GM12875 (cell line): Measurements from ENCODE around the gene PPM1A.
"Not testable (repeated sequence)": the region's sequence is repeated elsewhere in the genome, so short reads cannot be mapped to it uniquely, and the experiment has no call there.

Experiments used
- H3K4me3 ChIP-seq: one replicate; pipeline ENCODE4 v1.5.1; 2011; ENCODE audit warnings: low read depth, low read length, control low read depth
- TF ChIP-seq, protein P1 (sequence below): IDR thresholded peaks from 2 replicates; pipeline ENCODE4 v1.5.1; 2011; ENCODE audit warnings: low read depth, mild to moderate bottlenecking, control low read depth, inconsistent platforms, low read length, moderate library complexity, borderline replicate concordance; ENCODE audit not compliant: insufficient read depth

PPM1A gene

DNA sequence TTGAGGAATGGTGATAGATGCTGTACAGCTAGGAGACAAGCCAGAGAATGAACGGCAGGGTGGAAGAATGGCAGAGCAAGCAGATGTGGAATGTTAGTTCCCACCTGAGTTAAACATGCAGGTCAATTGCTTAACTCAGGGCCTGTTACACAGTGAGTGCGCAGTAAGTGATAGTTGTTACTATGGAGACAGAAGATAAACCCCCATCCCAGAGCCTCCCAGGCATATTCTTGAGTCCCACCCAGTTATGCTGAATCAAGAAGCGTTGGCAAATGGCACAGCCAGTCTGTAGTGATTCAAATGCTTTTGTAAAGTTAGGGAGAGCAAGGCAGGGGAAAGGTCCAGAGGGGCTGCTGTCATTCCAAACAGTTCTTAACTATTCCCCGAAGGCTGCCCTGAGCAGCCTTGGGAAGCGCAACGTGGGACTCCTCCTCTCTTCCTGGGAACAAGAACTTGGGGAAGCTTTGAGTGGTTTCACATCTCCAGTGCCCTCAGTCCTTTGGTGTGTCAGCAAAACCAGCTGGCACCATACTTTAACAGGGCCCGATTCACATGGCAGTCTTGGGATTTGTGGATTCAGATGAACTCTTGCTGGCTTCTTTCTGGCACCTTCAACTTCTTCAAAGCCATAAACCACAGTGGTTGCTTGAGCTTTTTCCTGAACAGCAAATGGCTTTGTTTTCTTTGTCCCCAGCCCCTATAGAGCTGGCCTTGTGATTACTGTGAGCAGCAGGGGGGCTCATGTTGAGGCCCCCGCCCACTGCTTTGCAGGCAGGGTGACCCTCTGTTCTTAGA is 66.4 kb downstream of the PPM1A start:
- TF ChIP-seq, protein P1, sequence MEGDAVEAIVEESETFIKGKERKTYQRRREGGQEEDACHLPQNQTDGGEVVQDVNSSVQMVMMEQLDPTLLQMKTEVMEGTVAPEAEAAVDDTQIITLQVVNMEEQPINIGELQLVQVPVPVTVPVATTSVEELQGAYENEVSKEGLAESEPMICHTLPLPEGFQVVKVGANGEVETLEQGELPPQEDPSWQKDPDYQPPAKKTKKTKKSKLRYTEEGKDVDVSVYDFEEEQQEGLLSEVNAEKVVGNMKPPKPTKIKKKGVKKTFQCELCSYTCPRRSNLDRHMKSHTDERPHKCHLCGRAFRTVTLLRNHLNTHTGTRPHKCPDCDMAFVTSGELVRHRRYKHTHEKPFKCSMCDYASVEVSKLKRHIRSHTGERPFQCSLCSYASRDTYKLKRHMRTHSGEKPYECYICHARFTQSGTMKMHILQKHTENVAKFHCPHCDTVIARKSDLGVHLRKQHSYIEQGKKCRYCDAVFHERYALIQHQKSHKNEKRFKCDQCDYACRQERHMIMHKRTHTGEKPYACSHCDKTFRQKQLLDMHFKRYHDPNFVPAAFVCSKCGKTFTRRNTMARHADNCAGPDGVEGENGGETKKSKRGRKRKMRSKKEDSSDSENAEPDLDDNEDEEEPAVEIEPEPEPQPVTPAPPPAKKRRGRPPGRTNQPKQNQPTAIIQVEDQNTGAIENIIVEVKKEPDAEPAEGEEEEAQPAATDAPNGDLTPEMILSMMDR: no peak
- H3K4me3 ChIP-seq: no peak overlapping the region

DNA sequence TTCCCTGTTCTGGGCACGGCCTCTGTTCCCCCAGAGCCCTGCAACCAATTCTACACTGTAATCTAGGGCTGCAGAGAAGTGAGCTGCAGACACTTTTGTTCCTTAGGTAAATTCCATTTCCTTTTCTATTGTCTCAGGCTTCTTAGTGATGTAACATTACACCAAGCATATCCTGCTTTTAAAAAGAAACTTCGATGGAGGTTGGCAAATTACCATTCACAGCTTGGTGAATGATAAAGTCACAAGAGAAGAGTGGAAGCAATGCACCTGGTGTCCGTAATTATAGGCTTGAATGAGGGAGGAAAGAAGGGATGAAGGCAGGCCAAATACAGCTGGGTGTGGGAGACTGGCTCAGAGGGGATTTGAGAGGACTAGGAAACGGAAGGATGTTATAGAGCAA is 68.6 kb downstream of the PPM1A start:
- H3K4me3 ChIP-seq: no peak overlapping the region
- TF ChIP-seq, protein P1: no peak

DNA sequence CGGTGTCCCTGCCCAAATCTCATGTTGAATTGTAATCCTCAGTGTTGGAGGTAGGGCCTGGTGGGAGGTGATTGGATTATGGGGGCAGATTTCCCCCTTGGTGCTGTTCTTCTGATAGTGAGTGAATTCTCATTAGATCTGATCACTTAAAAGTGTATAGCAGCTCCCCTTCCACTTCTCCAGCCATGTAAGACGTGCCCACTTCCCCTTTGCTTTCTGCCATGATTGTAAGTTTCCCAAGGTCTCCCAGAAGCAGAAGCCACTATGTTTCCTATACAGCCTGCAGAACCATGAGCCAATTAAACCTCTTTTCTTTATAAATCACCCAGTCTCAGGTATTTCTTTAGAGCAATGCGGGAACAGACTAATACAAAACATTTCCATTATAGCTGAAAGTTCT is 71.8 kb downstream of the PPM1A start:
- not testable (repeated sequence) for H3K4me3 ChIP-seq

DNA sequence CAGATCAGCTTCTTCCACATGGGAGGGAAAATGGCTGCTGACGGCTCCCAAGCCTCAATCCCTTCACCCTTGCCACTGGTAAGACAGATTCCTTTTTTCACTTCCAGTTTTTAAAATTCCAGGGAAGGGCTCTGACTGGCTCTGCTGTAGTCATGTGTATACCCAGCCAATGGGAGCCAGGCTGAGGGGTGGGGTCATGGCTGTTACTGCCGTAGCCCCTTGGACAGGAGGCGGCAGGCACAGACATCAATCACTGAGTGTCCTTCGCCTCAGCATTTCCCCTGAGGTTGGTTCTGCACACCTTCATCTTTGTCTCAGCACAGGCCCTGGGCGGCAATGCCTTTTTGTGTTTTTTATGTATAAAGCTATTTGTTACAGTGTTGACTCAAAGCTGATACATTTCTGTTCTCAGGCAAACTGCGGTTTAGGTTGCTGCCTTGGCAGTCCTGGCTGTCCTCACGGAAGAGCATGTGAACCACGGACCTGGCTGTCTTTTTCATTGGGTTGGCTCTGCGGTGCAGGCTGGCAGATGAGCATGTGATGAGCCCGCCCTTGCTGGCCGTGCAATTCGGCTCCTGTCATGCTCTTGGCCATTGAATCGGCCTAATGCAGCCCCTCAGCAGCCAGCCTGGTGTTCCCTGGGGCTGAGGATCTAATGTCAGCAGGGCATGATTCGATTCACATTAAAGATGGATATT is 74.3 kb downstream of the PPM1A start:
- TF ChIP-seq, protein P1: no peak
- no peak overlapping the region for H3K4me3 ChIP-seq

DNA sequence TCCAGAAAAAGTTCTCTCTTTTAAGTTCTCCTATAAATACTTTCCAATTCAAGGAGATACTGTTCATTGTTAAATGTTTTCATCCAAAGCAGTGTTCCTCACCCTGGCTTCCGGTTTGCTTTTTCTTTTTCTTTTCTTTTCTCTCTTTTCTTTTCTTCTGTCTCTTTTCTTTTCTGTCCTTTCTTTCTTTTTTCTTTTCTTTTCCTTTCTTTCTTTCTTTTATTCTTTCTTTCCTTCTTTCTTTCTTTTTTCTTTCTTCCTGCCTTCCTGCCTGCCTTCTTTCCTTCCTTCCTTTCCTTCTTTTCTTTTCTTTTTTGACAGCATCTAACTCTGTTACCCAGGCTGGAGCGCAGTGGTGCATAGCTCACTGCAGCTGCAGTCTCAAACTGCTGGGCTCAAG is 75.8 kb downstream of the PPM1A start:
- no peak overlapping the region for H3K4me3 ChIP-seq
- TF ChIP-seq, protein P1: no peak

DNA sequence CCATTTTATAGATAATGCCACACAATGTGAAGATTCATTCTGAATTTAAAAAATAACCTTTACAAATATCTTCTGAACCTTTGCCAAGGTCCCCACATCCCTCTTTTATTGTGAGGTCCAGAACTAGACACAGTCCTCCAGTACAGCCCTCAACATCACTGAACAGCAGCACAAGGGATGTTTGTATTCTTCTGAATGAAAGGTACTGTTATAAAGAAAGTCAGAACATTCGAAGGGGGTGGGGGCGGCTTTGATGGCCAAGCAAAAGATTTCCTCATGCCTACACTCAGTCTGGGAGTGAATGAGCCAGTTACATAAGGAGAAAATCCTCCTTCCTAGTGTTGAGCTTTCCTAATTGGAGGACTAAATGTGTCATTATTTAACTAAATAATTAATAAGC is 77.3 kb downstream of the PPM1A start:
- TF ChIP-seq, protein P1: no peak

DNA sequence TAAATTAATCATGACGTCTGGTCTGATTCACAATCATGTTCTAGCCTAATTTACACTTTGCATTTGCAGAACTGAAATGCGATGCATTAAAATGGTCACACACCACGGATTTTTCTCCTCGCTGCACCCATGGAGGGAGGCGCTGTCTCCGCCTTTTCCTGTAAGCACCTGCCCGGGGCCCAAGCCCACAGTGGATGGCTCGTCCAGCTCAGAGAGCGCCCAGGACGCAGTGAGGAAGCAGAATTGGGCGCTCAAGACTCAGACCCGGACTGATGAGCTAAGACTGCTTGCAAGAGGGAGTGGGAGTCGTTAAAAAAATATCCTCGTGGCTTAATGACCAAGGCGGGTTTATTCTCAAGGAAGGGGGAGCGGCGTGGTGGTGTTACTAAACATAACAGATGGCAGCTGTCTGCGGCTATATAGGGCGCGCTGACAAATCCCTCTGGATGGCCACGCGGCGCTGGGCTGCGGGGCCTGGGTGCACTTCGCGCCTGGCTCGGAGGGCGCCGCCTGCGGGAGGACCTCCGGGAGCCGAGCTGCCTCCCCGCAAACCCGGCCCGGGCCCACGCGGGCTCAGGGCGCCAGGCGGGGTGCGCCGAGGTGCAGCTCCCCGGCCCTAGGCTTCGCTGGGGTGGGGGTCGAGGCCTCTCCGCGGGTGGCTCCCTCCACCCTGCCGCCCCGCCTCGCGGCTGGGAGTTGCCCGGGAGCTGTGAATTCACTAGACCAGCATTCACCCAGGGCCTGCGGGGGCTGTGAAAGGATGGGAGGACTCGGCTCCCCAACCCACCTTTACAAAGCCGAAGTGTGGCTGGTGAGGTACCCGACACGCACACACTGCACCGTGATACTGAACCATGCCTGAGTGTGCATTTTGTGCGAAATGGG is 78.7 kb downstream of the PPM1A start:
- H3K4me3 ChIP-seq: peak overlapping the region; percentile 68
- TF ChIP-seq, protein P1: 0 out of 2 replicates have a peak, but pooled peaks have one; percentile 20

More for the DNA sequence above, 77.3 kb downstream of the PPM1A start:
- no peak overlapping the region for H3K4me3 ChIP-seq
